GM21515 (cell line): ENCODE data around the gene CFAP91.

Experiments
- ATAC-seq: cut with Tn5 transposase; IDR thresholded peaks from one replicate; pipeline ENCODE4 v1.9.1; 2021; ENCODE audit not compliant: unreplicated experiment

Gene CFAP91

DNA sequence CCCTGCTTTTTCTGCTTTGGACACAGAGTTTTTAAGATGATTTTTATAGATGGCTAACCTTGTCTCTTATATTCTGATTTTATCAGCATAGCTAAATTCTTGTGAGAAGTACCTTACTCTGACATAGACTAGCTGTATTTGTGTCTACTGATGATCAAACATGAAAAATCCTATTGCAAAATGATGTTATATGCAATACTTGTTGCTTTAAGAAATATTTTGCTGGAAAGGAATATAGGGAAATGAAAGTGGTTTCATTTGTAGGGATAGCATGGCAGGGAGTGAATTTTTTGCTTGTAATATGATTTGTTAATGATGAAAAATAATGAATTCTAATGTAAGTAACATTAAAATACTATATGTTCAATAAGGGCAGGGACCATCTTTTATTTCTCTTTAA, 35.9 kb downstream of the CFAP91 start:
- ATAC-seq, result no peak

DNA sequence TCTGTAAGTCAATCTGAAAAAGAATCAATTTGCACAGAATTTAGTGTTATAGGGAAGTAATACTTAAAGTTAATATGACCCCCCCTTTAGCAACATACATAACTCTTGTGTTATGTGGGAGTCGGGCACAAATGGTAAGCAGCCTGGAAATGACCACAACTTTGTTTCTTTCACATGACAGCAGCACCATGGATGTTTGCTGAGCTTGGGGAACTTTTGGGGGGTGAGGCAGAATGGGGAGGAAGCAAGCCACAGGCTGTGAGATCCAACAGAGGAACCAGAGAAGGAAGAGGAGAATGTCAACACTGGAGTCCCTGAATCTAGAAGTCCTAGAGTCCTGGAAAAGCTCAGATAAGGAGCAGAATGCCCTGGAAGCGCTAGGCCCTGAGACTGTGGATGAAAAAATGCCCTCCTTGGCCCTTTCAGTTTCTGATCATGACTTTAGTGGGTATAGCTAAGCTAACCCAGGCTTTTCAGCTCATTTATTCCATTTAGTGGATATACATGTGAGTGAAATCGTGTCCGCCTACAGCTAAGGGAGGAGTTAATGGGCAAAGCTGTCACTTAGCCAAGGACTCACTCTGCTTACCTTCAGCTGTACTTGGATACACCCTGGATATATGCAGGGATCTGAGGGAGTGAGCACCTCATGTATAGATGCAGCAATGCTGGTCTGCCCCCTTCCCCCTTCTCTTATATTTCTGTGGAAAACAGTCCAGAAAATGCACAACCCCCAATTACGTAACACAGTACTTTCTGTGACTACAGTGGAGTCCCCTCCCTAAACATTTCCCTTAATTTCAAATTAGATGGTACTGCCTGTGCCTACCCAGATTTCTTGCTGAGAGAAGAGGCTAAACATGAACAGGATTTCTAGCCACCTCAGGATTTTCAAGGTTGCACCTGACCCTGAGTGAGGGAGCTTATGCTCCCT, 39.1 kb downstream of the CFAP91 start:
- ATAC-seq, result no peak

DNA sequence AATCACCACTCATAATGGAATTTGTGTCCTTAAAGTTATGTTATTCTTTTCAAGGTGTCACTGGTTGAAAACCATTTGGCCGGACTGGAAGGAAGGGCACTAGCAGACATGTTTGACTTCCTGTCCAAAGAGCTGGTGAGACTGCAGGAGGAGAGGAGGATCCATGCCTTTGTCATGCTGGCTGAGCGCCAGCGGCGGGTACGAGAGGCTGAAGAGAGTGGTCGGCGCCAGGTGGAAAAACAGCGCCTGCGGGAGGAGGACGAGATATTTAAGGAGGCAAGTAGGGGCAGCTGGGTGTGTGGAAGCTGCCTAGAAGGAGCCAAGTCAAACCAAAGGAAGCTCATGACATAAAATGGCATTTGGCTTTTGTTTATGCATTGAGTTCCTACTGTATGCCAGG, 41.1 kb downstream of the CFAP91 start:
- no peak for ATAC-seq

DNA sequence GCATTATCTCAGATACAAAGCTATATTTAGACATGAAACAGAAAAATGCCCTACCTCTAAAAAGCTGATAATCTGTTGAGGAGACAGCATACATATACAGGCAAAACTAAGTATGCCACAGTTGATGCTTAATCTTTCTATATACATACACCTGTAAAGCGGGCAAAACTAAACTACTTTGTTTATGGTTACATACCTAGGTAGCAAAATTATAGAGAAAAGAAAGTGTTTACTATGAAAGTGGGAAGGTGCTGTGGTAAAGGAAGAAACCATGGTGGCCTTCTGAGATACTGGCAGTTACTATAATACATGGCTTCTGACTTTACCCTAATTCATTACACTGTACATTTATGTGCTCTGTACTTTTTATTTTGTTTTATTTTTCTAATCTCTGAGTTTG, 43.1 kb downstream of the CFAP91 start:
- no peak for ATAC-seq

DNA sequence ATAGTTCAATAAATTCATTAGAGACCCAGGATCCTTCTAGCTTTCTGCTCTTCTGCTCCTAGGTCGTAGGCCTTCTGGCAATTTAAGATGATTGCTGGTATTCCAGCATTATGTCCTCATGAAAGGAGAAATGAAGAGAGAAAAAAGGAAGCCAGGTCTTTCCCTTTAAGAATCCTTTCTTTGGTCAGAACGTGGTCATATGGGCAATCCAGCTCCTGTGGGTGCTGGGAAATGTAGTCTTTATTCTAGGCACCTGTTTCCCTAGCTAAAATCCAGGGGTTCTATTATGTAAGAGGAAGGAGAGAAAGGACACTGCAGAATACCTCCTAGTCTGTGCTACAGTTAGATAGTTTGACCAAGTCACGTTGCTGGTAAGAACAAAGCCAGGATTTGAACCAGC, 43.6 kb downstream of the CFAP91 start:
- ATAC-seq, result no peak

DNA sequence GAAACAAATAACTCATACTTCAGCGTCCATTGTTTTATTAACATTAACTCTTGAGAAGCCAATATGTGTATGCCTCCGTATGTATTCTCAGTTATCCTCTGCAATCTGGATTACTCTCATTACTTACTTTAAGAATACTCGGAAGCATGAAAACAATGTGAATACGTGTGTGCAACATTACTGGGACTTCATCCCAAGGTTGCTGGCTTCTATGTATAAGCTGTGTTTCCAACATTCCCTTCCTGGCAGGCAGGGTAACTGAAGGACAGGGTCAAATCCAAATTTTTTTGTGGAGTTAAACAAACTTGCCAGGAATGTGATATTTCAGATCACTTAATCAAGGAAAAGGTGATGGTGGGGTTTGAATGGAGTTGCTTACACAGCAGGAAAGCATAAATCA, 44.5 kb downstream of the CFAP91 start:
- ATAC-seq, result no peak

DNA sequence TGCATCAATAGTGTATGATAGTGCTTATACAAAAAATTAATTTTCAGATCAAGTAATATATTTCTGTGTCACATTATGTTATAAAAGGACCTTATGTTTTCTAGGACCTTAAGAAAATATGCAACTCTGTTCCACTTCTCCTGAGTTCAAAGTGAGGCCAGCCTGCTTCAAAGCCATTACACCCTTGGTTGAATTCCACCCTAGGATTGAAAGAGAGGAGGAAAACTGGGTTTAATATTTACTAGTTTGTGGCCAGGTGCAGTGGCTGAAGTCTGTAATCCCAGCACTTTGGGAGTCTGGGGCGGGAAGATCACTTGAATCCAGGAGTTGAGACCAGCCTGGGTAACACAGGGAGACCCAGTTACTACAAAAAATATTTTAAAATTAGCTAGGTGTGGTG, 46.2 kb downstream of the CFAP91 start:
- ATAC-seq, result no peak

DNA sequence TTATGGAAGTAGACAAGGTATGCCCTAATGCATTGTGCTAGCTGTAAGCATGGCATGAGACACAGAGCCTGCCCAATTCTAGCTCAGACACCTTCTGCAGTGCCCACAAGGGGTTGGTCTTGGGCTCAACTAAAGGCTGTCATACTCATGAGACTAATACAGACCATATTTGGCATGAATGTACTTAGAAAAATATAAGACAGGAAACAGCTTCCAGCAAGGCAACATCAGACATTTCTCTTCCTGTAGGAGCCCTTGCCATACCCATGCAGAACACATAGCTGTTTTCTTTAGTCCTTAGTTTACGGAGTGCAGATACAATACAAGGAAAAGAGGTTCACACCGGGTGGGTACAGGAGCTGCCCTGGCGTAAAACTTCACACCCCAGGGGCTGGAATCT, 48.6 kb downstream of the CFAP91 start:
- ATAC-seq, result no peak
